CD4-positive, alpha-beta T cell (primary cell): Measurements from ENCODE around the gene PIBF1. TPM values are rescaled to one million over a fixed set of nuclear protein-coding genes. Genes with fewer than 3 reads are reported as not detected.
"Not testable (repeated sequence)": the region's sequence is repeated elsewhere in the genome, so short reads cannot be mapped to it uniquely, and the experiment has no call there.

Experiments used
- ATAC-seq: fragments of 200-7000 bp; cut with Tn5 transposase; one replicate; pipeline ENCODE4 v1.10.0; 2022; ENCODE audit warnings: mild to moderate bottlenecking; ENCODE audit not compliant: poor library complexity
- CTCF ChIA-PET: fragments of 350-600 bp; sonication (Branson Sonifier 250); formaldehyde crosslinking; loops from one replicate; lab custom pipeline; 2021; ENCODE audit warnings: antibody characterized with exemption, inconsistent platforms; lab: Charles Lee
- POLR2A ChIA-PET: fragments of 350-600 bp; sonication (Branson Sonifier 250); formaldehyde crosslinking; loops from one replicate; lab custom pipeline; 2021; ENCODE audit warnings: antibody characterized with exemption, inconsistent platforms; lab: Charles Lee
- DNase-seq, 14 experiments: peaks; one replicate each; pipeline ENCODE4 v3.0.0-alpha.2; 2013 to 2020; ENCODE audit warnings: mixed read lengths in 2 of 14
- H3K27ac ChIP-seq, 2 donors: one replicate each; pipeline versions ENCODE4 v1.5.1 to v1.7.0; 2013; ENCODE audit warnings: low read length in 2 of 2, low read depth in 1 of 2, mild to moderate bottlenecking in 1 of 2
- H3K27me3 ChIP-seq, 2 experiments: 1 replicate in 1 of 2; 2 replicates in 1 of 2; pipeline versions ENCODE4 v1.6.1 to v1.7.0; 2013; ENCODE audit warnings: low read length in 2 of 2, control low read depth in 1 of 2, mild to moderate bottlenecking in 1 of 2, moderate library complexity in 1 of 2; ENCODE audit not compliant: insufficient read depth in 2 of 2, control insufficient read depth in 1 of 2
- H3K36me3 ChIP-seq: one replicate; pipeline ENCODE4 v1.6.1; 2013; ENCODE audit warnings: low read length, control low read depth; ENCODE audit not compliant: insufficient read depth
- H3K4me1 ChIP-seq: one replicate; pipeline ENCODE4 v1.6.1; 2013; ENCODE audit warnings: low read length, control low read depth; ENCODE audit not compliant: insufficient read depth
- H3K4me3 ChIP-seq: one replicate; pipeline ENCODE4 v1.5.1; 2013; ENCODE audit warnings: mild to moderate bottlenecking, low read length, moderate library complexity
- H3K9me3 ChIP-seq, 2 experiments: 1 replicate in 1 of 2; 2 replicates in 1 of 2; pipeline versions ENCODE4 v1.6.1 to v1.7.0; 2013; ENCODE audit warnings: low read length in 2 of 2, mild to moderate bottlenecking in 2 of 2, control low read depth in 1 of 2, moderate library complexity in 1 of 2; ENCODE audit not compliant: control insufficient read depth in 1 of 2, insufficient read depth in 1 of 2
- H3K27ac Mint-ChIP-seq: one replicate; pipeline ENCODE4 v1.8.0; 2020; ENCODE audit warnings: mixed read lengths
- H3K27me3 Mint-ChIP-seq: one replicate; pipeline ENCODE4 v1.8.0; 2021; ENCODE audit warnings: mixed read lengths
- H3K36me3 Mint-ChIP-seq: one replicate; pipeline ENCODE4 v1.8.0; 2021; ENCODE audit warnings: low read depth, mixed read lengths
- H3K4me1 Mint-ChIP-seq: one replicate; pipeline ENCODE4 v1.8.0; 2021; ENCODE audit warnings: low read depth, mixed read lengths
- H3K4me3 Mint-ChIP-seq: one replicate; pipeline ENCODE4 v1.8.0; 2020; ENCODE audit warnings: mild to moderate bottlenecking, mixed read lengths
- H3K9me3 Mint-ChIP-seq: one replicate; pipeline ENCODE4 v1.8.0; 2020; ENCODE audit warnings: mixed read lengths
- CTCF ChIP-seq: fragments of 200-600 bp; IDR thresholded peaks from one replicate; pipeline ENCODE4 v1.8.0; 2022; ENCODE audit warnings: antibody characterized with exemption, mild to moderate bottlenecking
- intact Hi-C, 2 experiments: fragments of 100-400 bp; cut with DNase I in 1 of 2; cut with micrococcal nuclease in 1 of 2; formaldehyde crosslinking; loops; one replicate each; pipeline versions ENCODE4 v1.15.1 to v1.9.0; 2023 to 2025; cut with DNase I, micrococcal nuclease
- total RNA-seq, 174 experiments: library from RNA in 2 of 174; stranded (reverse) in 2 of 174; gene quantifications; one replicate each; pipeline ENCODE4 v1.2.3 and lab custom pipeline; 2021 to 2026

The PIBF1 gene
- total RNA-seq, 2 experiments from 2014 or later: 22.6 to 22.7 TPM

GRCh38 chr13:72804301-72804700 lies 22.4 kb downstream of the PIBF1 start:
- Mint-ChIP-seq H3K27ac (peak overlapping the region; percentile 54), H3K4me1 (peaks cover 5% of the 10 kb centered on the region), H3K27me3 (no peaks in the 10 kb centered on the region), H3K4me3 (no peak overlapping the region), H3K36me3 (peaks cover 66% of the 10 kb centered on the region), H3K9me3 (no peaks in the 10 kb centered on the region)
- Histone ChIP-seq H3K9me3 (no peaks in the 10 kb centered on the region), H3K27me3 (no peaks in the 10 kb centered on the region), H3K27ac (no peak overlapping the region), H3K4me1 (no peaks in the 10 kb centered on the region), H3K4me3 (no peak overlapping the region), H3K36me3 (peaks cover 20% of the 10 kb centered on the region)
- TF ChIP-seq CTCF: no peak
- CTCF ChIA-PET: no interaction called here
- POLR2A ChIA-PET: no interaction called here
- intact Hi-C loops: no loop called here
- DNase-seq (no peak), ATAC-seq (no peak)

- H3K4me1 Mint-ChIP-seq: peaks cover 5% of the 10 kb centered on the region
- H3K27me3 Mint-ChIP-seq: no peaks in the 10 kb centered on the region
- peaks cover 11% of the 10 kb centered on the region for H3K36me3 ChIP-seq
- H3K4me3 Mint-ChIP-seq: no peak overlapping the region
- H3K9me3 ChIP-seq: no peaks in the 10 kb centered on the region
- no peak overlapping the region for H3K27ac Mint-ChIP-seq
- H3K9me3 Mint-ChIP-seq: no peaks in the 10 kb centered on the region
- CTCF ChIA-PET: no interaction called here
- H3K27ac ChIP-seq: no peak overlapping the region
- intact Hi-C loops: no loop called here
- POLR2A ChIA-PET: no interaction called here
- H3K4me3 ChIP-seq: no peak overlapping the region
- H3K4me1 ChIP-seq: no peaks in the 10 kb centered on the region
- DNase-seq (peak in 1 of 14 experiments; percentile 5), ATAC-seq (no peak)
- no peak for TF ChIP-seq CTCF
- peaks cover 58% of the 10 kb centered on the region for H3K36me3 Mint-ChIP-seq
- H3K27me3 ChIP-seq: no peaks in the 10 kb centered on the region
Measured at GRCh38 chr13:72805676-72806346, 23.9 kb downstream of the PIBF1 start.

- H3K4me1 ChIP-seq, H3K4me3 Mint-ChIP-seq, intact Hi-C loops, DNase-seq, H3K36me3 ChIP-seq, CTCF ChIA-PET, H3K27ac ChIP-seq, H3K27ac Mint-ChIP-seq, ATAC-seq, H3K4me3 ChIP-seq, POLR2A ChIA-PET, H3K4me1 Mint-ChIP-seq, H3K27me3 ChIP-seq, H3K9me3 Mint-ChIP-seq, H3K27me3 Mint-ChIP-seq, H3K9me3 ChIP-seq: not testable (repeated sequence)
- H3K36me3 Mint-ChIP-seq: peaks cover 55% of the 10 kb centered on the region
Measured at GRCh38 chr13:72806514-72806913, 24.6 kb downstream of the PIBF1 start.
